ENCODE results near the gene ACAT2. TPM values are rescaled to one million over a fixed set of nuclear protein-coding genes. Genes with fewer than 3 reads are reported as not detected.

The ACAT2 gene
- polyA plus RNA-seq, 3 donors: 3.6 to 24.4 (median 19.5) TPM

- H3K79me2 ChIP-seq (ENCODE audit: insufficient read depth, low read length): peaks cover 48% of the 10 kb centered on the region
- H3K4me2 ChIP-seq (replicated peaks; ENCODE audit: extremely low read depth, low read length, poor library complexity, severe bottlenecking): no peak overlapping the region
- TF ChIP-seq, protein P1, sequence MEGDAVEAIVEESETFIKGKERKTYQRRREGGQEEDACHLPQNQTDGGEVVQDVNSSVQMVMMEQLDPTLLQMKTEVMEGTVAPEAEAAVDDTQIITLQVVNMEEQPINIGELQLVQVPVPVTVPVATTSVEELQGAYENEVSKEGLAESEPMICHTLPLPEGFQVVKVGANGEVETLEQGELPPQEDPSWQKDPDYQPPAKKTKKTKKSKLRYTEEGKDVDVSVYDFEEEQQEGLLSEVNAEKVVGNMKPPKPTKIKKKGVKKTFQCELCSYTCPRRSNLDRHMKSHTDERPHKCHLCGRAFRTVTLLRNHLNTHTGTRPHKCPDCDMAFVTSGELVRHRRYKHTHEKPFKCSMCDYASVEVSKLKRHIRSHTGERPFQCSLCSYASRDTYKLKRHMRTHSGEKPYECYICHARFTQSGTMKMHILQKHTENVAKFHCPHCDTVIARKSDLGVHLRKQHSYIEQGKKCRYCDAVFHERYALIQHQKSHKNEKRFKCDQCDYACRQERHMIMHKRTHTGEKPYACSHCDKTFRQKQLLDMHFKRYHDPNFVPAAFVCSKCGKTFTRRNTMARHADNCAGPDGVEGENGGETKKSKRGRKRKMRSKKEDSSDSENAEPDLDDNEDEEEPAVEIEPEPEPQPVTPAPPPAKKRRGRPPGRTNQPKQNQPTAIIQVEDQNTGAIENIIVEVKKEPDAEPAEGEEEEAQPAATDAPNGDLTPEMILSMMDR (IDR thresholded peaks at IDR 0.05): no peak
- no peak overlapping the region for H2AFZ ChIP-seq (ENCODE audit: insufficient read depth, low read depth, low read length, poor library complexity, severe bottlenecking)
- H3K4me1 Mint-ChIP-seq: no peaks in the 10 kb centered on the region
- no peak overlapping the region for H3K27ac ChIP-seq (ENCODE audit: low read depth in 1 of 2, low read length in 2 of 2)
- H3K9ac ChIP-seq (ENCODE audit: insufficient read depth, low read length, poor library complexity, severe bottlenecking): no peak overlapping the region
- H3K9me3 Mint-ChIP-seq: no peaks in the 10 kb centered on the region
- peaks cover 87 to 100% of the 10 kb centered on the region in 2 donors for H3K36me3 ChIP-seq (replicated peaks in 1 of 2; ENCODE audit: control insufficient read depth in 1 of 2, insufficient read depth in 2 of 2, low read length in 2 of 2)
- H3K4me3 Mint-ChIP-seq: no peak overlapping the region
- H3K27me3 Mint-ChIP-seq (ENCODE audit: low read depth in 3 of 3): no peaks in the 10 kb centered on the region
- no peaks in the 10 kb centered on the region for H3K4me1 ChIP-seq (ENCODE audit: control insufficient read depth in 1 of 2, insufficient read depth in 2 of 2, low read length in 2 of 2)
- no peaks in the 10 kb centered on the region for H3K27me3 ChIP-seq (ENCODE audit: control insufficient read depth in 2 of 2, insufficient read depth in 2 of 2, low read length in 2 of 2)
- intact Hi-C loops (cut with micrococcal nuclease): loop anchor here in 1 of 2 donors (5.0 kb wide), 1 partner anchor 36 kb away; the partner anchor contains the start of gene TCP1
- peaks cover 86% of the 10 kb centered on the region for H4K20me1 ChIP-seq (ENCODE audit: insufficient read depth, low read length)
- peaks cover 84 to 89% of the 10 kb centered on the region in 2 donors for H3K36me3 Mint-ChIP-seq
- H3K9me3 ChIP-seq (replicated peaks in 1 of 2; ENCODE audit: control insufficient read depth in 1 of 2, insufficient read depth in 1 of 2, low read length in 2 of 2): no peaks in the 10 kb centered on the region
- no CpG with 5 or more reads among the region's 3 CpGs for WGBS (ENCODE audit: insufficient coverage)
- H3K4me3 ChIP-seq (replicated peaks in 1 of 3; ENCODE audit: low read depth in 2 of 3, low read length in 3 of 3): no peak overlapping the region
- no peak overlapping the region for H3K27ac Mint-ChIP-seq
- DNase-seq: no peak
Observed at GRCh38 chr6:159751448-159751847, 10.4 kb upstream of the ACAT2 start.

DNA sequence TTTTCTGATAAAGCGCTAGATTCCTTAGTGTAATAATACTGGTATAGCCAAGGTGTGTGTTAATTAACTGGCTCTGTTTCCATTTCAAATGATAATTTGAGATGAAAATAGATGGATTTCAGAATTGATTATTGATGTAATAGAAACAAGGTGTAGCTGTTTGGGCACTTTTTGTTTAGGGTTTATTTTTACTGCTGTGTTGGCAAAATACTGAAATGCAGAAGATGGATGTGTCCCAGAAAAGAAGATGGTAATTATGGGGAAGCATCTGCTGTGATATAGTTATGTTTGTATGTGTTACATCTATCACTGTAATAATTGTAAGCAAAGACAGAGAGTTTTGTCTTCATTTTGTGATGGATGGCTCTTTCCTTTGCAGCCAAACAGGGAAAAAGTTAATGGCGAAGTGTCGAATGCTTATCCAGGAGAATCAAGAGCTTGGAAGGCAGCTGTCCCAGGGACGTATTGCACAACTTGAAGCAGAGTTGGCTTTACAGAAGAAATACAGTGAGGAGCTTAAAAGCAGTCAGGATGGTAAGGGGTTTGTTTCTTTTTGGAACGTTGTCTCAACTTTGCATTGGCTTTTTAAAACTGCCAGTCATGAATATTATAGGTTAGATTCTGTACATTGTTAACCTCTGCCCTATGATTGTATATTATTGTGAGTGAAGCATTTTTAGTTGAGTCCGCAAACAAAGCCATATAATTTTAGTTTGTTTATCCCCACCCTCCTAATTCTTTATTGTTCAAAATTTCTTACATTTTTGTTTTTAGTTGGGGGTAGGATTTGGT is 8.6 kb upstream of the ACAT2 start:
- H3K4me3 ChIP-seq (replicated peaks in 1 of 3; ENCODE audit: low read depth in 2 of 3, low read length in 3 of 3): no peak overlapping the region
- no peaks in the 10 kb centered on the region for H3K9me3 ChIP-seq (replicated peaks in 1 of 2; ENCODE audit: control insufficient read depth in 1 of 2, insufficient read depth in 1 of 2, low read length in 2 of 2)
- DNase-seq: no peak
- H2AFZ ChIP-seq (ENCODE audit: insufficient read depth, low read depth, low read length, poor library complexity, severe bottlenecking): no peak overlapping the region
- peak overlapping the region in 2 of 7 donors; percentile 30 to 47 for H3K27ac Mint-ChIP-seq
- H3K27me3 Mint-ChIP-seq (ENCODE audit: low read depth in 3 of 3): no peaks in the 10 kb centered on the region
- peaks cover 85 to 100% of the 10 kb centered on the region in 2 donors for H3K36me3 ChIP-seq (replicated peaks in 1 of 2; ENCODE audit: control insufficient read depth in 1 of 2, insufficient read depth in 2 of 2, low read length in 2 of 2)
- H3K36me3 Mint-ChIP-seq: peaks cover 82 to 90% of the 10 kb centered on the region in 2 donors
- TF ChIP-seq, protein P1 (IDR thresholded peaks at IDR 0.05): no peak
- H3K79me2 ChIP-seq (ENCODE audit: insufficient read depth, low read length): peaks cover 42% of the 10 kb centered on the region
- WGBS (ENCODE audit: insufficient coverage): 97% methylated on average over 4 of the region's 6 CpGs
- H3K4me2 ChIP-seq (replicated peaks; ENCODE audit: extremely low read depth, low read length, poor library complexity, severe bottlenecking): no peak overlapping the region
- H3K9me3 Mint-ChIP-seq: no peaks in the 10 kb centered on the region
- peaks cover 78% of the 10 kb centered on the region for H4K20me1 ChIP-seq (ENCODE audit: insufficient read depth, low read length)
- no peak overlapping the region for H3K9ac ChIP-seq (ENCODE audit: insufficient read depth, low read length, poor library complexity, severe bottlenecking)
- no peaks in the 10 kb centered on the region for H3K27me3 ChIP-seq (ENCODE audit: control insufficient read depth in 2 of 2, insufficient read depth in 2 of 2, low read length in 2 of 2)
- no peak overlapping the region for H3K27ac ChIP-seq (ENCODE audit: low read depth in 1 of 2, low read length in 2 of 2)
- H3K4me1 Mint-ChIP-seq: no peaks in the 10 kb centered on the region
- H3K4me3 Mint-ChIP-seq: no peak overlapping the region
- intact Hi-C loops (cut with micrococcal nuclease): loop anchor here in 1 of 2 donors (5.0 kb wide), 1 partner anchor 34 kb away; the partner anchor contains the start of gene TCP1
- H3K4me1 ChIP-seq (ENCODE audit: control insufficient read depth in 1 of 2, insufficient read depth in 2 of 2, low read length in 2 of 2): no peaks in the 10 kb centered on the region
